CD4-positive, alpha-beta T cell treated with Interferon gamma for 1 hour (primary cell): ENCODE results near the gene CELF5.
A peak's percentile ranks its signal among the peaks of the same experiment; 100 is the strongest.
"Not testable (repeated sequence)": the region's sequence is repeated elsewhere in the genome, so short reads cannot be mapped to it uniquely, and the experiment has no call there.

Experiments used
- DNase-seq: peaks from one replicate; pipeline ENCODE4 v3.0.0-alpha.2; 2020

Gene CELF5

DNA sequence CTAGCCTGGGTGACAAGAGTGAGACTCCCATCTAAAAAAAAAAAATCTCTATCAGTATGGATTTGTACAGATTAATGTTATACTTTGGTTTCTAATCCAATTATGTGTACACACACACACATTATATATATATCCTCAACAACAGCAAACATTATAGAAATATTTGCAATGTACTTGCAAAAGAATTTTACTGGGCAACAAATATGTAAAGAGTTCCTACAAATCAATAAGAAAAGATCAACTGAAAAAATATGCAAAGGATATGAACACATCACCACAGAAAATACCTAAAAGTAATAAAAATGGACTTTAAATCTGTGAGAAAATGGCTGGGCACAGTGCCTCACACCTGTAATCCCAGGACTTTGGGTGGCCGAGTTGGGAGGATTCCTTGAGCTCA, 101.0 kb downstream of the CELF5 start:
- no peak for DNase-seq

DNA sequence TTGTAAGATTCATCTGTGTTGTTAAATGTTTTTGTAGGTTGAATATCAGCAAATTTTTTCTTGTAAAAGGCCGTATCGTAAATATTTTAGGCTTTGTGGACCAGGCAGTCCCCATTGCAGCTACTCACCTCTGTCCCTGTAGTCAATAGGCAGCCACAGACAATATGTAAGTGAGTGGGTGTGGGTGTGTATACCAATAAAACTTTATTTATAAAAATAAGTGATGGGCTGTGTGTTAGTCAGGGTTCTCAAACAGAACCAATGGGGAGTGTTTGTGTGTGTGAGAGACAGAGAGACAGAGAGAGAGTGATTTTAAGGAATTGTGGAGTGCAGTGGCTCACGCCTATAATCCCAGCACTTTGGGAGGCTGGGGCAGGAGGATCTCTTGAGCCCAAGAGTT, 104.3 kb downstream of the CELF5 start:
- DNase-seq: no peak

DNA sequence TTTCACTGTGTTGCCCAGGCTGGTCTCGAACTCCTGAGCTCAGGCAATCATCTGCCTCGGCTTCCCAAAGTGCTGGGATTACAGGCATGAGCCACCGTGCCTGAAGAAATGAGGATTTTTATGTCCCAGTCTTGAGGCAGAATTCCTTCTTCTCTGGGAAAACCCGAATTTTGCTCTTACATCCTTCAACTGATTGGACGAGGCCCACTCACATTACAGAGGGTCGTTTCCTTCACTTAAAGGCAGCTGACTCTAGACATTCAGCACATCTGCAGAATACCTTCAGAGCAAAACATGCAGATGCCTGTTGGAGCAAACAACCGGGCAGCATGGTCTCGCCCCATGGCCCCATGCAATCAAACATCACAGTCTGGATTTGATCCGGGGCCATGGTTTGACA, 105.6 kb downstream of the CELF5 start:
- DNase-seq: no peak

DNA sequence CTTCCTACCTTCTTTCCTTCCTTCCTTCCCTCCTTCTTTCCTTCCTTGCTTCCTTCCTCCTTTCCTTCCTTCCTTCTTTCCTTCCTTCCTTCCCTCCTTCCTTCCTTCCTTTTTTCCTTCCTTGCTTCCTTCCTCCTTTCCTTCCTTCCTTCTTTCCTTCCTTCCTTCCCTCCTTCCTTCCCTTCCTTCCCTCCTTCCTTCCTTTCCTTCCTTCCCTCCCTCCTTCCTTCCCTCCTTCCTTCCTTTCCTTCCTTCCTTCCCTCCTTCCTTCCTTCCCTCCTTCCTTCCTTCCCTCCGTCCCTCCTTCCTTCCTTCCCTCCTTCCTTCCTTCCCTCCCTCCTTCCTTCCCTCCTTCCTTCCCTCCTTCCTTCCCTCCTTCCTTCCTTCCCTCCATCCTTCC, 107.8 kb downstream of the CELF5 start:
- DNase-seq: not testable (repeated sequence)

DNA sequence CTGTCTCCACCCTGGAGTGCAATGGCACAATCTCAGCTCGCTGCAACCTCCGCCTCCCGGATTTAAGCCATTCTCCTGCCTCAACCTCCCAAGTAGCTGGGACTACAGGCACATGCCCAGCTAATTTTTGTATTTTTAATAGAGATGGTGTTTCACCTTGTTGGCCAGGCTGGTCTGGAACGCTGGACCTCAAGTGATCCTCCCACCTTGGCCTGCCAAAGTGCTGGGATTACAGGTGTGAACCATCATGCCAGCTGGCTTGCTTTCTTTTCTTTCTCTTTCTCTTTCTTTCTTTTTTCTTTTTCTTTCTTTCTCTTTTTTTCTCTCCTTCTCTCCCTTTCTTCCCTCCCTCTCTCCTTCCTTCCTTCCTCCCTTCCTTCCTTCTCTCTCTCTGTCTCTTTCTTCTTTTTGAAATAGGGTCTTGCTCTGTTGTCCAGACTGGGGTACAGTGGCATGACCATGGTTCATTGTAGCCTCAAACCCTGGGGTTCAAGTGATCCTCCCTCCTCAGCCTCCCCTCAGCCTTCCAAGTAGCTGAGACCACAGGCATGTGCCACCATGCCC, 108.6 kb downstream of the CELF5 start:
- DNase-seq: no peak

DNA sequence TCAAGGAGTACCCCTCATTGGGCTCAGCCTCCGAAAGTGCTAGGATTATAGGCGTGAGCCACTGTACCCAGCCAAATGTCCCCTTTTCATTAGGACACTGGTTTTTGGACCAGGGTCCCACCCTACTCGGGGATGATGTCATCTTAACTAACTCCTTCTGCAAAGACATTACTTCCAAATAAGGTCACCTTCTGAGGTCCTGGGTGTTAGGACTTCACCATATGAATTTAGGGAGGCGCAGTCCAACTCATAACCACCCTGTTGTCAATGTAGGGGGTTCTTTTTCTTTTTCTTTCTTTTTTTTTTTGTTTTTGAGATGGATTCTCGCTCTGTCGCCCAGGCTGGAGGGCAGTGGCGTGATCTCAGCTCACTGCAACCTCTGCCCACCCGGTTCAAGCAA, 109.2 kb downstream of the CELF5 start:
- DNase-seq: no peak

DNA sequence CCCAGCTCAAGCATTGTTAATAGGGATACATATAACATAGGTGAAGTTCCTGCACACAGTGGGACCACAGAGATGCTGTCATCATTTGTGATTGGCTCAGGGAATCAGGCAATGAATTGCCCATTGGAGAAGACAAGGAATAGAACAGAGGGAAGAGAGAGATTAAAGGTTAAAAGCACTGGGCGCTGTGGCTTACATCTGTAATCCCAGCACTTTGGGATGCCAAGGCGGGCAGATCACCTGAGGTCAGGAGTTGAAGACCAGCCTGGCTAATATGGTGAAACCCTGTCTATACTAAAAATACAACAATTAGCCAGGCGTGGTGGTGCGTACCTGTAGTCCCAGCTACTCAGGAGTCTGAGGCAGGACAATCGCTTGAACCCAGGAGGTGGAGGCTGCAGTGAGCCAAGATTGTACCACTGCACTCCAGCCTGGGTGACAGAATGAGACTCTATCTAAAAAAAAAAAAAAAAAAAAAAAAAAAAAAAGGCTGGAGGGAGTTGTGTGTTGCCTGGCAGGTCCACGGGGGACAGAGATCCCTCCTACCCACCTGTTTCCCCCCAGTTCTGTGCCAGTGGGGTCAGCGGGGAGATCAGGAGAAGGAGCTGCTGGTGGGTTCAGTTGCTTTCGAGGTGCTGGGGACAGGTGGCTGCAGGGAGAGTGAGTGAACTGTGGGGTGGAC, 110.4 kb downstream of the CELF5 start:
- DNase-seq: not testable (repeated sequence)

DNA sequence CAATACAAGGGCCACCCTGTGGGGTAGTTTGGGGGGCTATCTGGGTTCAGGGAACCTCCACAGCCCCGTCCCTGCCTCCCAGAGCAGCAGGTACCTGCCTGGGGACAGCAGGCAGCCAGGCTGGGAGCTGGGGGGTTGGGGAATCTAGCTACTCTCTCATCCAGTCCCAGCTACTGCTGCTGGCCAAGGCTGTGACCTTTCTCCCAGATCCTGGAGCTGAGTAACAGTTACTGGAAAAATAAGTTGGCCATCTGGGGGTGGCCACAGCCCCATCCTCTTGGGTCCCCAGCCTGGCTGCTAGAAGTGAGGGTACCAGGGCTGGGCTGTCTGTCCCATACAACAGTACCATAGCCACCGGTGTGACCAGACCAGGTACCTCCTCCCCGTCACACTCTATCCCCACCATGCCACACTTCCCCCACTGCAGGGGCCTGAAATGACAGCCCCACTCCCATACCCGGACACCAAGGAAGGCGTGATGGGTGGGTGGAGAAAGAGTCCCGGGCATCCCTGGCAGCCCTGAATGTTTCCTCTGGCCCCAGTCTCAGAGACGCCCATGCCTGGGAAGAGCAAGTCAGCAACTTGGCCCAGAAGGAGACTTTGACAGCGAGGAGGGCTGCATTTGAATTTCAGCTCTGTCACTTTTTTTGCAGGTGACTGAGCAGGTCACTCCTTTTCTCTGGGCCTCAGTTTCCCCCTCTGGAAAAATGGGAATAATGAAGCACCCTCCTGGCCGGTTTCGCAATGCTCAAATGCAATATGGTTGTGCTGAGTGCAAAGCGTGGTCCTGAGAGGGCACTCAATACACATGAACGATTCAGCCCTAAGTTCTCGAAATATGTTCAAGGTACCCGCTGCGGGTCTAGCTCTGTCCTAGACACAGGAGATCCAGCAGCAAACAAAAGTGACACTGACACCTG, 111.2 kb downstream of the CELF5 start:
- no peak for DNase-seq

DNA sequence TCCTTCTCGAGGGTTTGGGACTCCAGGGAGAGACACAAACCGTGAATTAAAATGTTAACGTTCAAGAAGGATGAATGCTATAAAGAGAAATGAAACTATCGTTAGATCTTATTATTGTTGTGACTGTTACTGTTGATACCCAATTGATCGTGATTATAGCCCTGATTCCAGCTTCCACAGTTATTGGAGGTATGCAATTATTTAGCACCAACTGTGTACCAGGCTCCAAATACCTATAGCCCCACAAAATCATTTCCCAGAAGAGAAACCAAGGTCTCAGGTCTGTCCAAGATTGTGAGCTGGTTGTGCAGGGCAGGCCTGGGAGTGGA, 111.9 kb downstream of the CELF5 start:
- DNase-seq: no peak

DNA sequence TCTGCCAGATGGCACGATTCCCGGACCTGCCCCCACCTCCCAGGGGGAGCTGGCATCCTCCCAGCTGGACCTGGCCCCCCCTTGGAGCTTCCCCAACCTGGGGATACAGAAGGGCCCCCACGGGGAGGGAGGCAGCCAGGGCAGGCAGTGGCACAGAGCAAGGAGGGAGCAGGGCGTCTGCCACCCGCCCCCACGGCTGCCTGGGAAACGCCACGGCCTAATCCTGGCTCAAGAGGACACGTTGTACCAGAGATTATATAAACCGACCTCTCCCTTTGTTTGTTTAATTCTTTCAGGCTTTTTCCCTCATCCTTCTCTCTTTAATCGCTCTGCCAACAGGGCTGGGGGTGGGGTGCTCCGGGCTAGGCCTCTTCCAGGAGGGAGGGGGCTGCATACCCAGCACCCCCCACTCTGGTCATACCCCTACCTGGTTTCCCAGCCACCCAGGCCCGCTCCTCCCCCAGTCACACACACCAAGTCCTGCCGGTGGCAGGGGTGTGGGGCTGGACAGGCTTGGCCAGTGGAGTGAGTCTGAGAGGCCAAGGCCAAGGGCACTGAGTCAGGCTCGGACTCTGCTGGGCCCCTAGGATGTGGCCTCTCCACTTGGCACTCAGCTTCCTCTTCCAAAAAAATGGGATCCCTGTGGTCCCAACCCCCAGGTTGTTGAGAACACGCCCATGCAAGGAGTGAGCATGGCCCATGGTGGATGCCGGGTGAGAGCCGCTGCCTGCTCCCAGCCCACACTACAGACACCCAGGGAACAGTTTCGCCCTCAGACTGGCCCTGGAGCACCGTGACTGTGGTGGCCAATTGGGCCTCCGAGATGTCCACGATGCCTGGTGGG, 112.4 kb downstream of the CELF5 start:
- DNase-seq: no peak

DNA sequence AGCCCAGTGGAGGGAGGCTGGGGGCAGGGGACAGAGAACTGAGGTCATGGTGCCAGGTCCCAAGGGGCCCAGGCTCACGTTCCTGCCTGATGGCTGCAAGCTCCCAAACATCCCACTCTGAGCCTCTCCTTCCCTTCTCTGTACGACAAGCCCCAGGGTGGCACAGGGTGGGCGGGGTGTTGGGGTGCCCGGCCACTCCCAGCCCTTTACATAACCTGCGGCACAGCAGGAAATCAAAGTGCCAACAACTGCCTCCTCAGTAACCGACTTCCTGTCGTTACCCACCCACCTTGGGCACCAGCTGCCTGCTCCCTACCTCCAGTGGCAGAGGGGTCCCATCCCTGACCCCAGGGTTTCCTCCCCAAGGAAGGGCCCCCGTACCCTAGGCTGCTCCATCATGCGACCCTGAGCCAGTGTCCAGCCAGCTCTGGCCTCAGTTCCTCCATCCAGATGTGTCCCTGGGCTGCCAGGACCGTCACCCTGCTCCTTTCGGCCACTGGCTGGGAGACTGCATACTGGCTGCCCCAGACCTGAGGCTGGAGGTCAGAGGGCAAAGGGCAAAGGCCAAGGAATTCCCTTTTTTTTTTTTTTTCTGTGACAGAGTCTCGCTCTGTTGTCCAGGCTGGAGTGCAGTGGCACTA, 114.2 kb downstream of the CELF5 start:
- peak; percentile 68 for DNase-seq

DNA sequence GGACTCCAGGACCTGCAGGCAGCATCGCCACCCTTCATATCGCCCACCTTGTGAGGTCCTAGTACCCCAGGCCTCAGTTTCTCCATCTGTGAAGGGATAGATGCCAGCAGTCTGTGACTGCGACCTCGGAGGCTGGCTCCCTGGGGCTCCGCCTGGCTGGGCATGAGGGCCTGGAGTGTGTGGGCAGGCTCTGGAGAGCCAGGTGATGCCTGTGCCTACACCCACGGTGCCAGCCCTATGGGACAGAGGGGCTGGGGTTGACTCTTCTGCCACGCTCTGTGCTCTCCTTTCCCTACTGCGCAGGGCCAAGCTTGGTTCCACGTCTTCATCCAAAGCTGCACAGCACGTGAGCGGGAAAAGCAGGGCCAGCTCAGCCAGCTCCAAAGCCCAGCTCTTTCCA, 115.9 kb downstream of the CELF5 start:
- no peak for DNase-seq

DNA sequence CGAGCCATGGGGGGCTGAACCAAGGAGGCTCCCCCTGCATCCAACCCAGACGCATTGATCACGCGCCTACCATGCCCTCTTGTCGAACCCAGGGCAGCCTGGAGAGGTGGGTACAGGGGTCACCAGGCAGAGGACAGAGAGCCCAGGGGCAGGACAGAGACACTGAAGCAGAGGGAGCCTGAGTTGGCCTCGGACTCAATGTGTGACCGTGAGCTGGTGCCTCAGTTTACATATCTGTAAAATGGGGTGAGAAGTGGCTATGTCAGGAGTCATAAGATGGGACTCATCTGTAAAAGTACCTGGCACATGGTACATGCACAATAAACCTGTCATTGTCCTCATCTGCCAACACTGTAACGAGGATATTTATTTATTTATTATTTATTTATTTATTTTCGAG, 117.8 kb downstream of the CELF5 start:
- no peak for DNase-seq

DNA sequence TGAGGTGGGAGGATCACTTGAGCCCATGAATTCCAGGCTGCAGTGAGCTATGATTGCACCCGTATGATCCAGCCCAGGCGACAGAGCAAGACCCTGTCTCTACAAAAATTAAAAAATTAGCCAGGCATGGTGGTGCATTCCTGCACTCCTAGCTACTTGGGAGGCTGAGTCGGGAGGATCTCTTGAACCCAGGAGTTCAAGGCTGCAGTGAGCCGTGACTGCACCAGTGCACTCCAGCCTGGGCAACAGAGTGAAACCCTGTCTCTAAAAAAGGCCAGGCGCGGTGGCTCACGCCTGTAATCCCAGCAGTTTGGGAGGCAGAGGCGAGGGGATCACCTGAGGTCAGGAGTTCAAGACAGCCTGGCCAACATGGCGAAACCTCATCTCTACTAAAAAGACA, 118.5 kb downstream of the CELF5 start:
- not testable (repeated sequence) for DNase-seq

DNA sequence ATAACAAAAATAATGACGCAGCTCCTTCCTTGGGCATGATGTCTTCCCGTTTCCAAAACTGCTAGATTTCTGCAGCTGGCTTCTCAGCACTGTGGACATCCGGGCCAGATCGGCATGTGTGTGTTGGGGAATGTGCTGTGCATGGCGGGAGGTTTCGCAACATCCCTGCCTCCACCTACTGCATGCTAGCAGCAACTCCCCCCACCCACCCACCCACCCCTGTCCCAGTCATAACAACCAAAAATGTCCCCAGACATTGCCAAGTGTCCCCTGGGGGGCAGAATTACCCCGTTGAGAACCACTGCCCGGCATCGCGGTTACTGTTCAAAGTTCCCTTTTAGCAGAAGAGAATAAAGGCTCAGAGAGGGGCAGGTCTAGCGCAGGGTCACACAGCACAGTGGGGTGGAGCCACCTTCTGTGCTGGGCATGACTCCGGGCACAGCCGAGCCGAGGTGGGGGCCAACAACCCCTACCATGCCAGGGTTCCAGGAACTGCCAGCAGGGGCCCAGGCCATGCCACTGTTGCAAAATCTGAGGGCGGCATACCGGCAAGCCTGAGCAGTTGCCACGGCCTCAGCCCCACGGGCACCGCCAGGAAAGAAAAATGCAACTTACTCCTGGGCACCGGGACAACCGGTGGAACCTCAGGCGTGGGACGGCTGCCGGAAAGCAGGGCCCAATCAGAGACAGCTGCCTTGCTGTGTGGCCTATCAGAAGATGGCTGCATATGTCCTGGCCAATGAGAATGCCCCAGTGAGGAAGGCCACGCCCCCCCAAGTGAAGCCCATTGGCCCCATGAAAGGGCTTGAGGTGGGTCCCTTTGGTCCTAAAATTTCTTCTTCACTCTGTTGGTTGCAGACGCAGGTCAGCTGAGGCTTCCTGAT, 119.4 kb downstream of the CELF5 start:
- DNase-seq: peak; percentile 63

DNA sequence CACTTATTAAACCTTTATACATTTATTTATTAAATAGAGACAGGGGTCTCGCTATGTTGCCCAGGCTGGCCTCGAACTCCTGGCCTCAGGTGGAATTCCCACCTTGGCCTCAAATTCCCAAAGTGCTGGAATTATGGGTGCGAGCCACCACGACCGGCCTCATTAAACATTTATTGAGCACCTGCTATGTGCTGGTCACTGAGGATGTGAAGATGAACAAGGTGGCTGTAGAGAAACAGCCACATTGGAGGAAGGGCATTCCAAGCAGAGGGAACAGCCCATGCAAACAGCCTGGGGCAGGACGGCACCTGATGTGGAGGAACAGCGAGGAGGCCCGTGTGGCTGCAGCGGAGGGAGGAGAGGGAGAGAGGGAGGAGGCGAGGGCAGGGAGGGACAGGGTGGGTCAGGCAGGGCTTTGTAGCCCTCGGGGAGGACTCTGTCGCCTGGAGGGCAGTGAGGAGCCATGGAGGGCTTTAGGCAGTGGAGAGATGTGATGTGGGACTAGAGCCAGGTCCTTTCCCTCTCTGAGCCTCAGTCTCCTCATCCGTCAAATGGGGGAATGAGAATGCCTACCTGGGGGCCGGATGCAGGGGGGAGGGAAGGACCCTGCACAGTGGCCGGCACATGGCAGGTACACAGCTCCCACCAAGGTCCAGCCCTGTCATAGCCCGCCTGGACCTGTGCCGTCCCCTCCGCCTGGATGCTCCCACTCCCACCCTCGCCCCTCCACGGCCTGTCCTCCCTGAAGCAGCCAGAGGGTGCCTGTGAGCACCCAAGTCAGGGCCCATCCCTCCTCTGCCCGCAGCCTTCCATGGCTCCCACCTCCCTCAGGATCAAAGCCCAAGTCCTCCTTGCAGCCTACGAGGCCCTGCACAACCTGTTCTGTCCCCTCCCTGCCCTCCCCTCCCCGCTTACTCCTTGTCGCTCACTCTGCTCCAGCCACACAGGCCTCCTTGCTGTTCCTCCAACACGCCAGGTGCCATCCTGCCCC, 120.4 kb downstream of the CELF5 start:
- DNase-seq: no peak

DNA sequence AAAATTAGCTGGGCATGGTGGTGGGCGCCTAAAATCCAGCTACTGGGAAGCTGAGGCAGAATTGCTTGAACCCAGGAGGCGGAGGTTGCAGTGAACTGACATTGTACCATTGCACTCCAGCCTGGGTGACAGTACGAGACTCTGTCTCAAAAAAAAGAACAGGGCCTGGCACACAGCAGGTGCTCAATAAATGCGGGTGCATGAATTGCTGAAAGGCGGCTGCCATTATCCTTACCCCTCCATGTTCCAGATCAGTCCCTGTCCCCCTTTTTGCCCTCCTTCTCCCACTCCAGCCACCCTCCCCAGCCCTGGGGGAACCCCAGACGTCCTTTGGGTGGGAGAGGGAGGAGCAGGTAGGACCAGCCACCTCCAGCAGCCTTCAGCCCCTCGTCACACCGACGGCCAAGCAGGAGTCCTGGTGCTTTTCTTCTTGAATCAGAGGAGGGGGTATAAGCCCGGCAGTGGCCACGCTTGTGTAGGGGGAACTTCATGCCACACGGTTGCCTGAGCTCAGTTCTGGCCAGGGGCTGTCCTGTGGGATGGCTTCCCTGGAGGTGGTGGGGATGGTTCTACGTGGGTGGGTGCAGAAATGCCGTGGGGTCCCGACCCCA, 121.5 kb downstream of the CELF5 start:
- DNase-seq: no peak
